Adipocyte (in vitro differentiated cells): ENCODE measurements around the gene ITPR2.

Experiments
- DNase-seq: peaks from one replicate; pipeline ENCODE4 v3.0.0-alpha.2; 2015; ENCODE audit warnings: low read depth
- H3K27me3 ChIP-seq: replicated peaks from 2 replicates; pipeline ENCODE4 v1.7.0; 2013; ENCODE audit warnings: mild to moderate bottlenecking, low read length, moderate library complexity; ENCODE audit not compliant: control insufficient read depth, insufficient read depth
- H3K36me3 ChIP-seq: 2 replicates; pipeline ENCODE4 v1.7.0; 2013; ENCODE audit warnings: low read length, mild to moderate bottlenecking, moderate library complexity; ENCODE audit not compliant: control insufficient read depth, insufficient read depth, severe bottlenecking
- H3K4me1 ChIP-seq: 2 replicates; pipeline ENCODE4 v1.7.0; 2013; ENCODE audit warnings: mild to moderate bottlenecking, low read length, moderate library complexity; ENCODE audit not compliant: control insufficient read depth, insufficient read depth
- H3K4me3 ChIP-seq: 2 replicates; pipeline ENCODE4 v1.7.0; 2013; ENCODE audit warnings: mild to moderate bottlenecking, low read length, moderate library complexity
- H3K9ac ChIP-seq: 2 replicates; pipeline ENCODE4 v1.7.0; 2013; ENCODE audit warnings: mild to moderate bottlenecking, low read length, moderate library complexity
- H3K9me3 ChIP-seq: 2 replicates; pipeline ENCODE4 v1.7.0; 2013; ENCODE audit warnings: mild to moderate bottlenecking, low read length, moderate library complexity; ENCODE audit not compliant: control insufficient read depth

ITPR2 gene

GRCh38 chr12:26725276-26725916 is 107.6 kb downstream of the ITPR2 start:
- DNase-seq, result no peak
- Histone ChIP-seq H3K27me3 (no peaks in the 10 kb centered on the region), H3K36me3 (no peaks in the 10 kb centered on the region), H3K9me3 (no peaks in the 10 kb centered on the region), H3K4me3 (no peak overlapping the region), H3K4me1 (peaks cover 30% of the 10 kb centered on the region), H3K9ac (no peak overlapping the region)

GRCh38 chr12:26724309-26724702 is 108.7 kb downstream of the ITPR2 start:
- Histone ChIP-seq H3K27me3 (no peaks in the 10 kb centered on the region), H3K4me3 (peak overlapping the region; percentile 20), H3K4me1 (peaks cover 30% of the 10 kb centered on the region), H3K9ac (no peak overlapping the region), H3K9me3 (no peaks in the 10 kb centered on the region), H3K36me3 (no peaks in the 10 kb centered on the region)
- DNase-seq, result no peak

GRCh38 chr12:26723379-26724308 is 109.3 kb downstream of the ITPR2 start:
- Histone ChIP-seq H3K9ac (no peak overlapping the region), H3K9me3 (no peaks in the 10 kb centered on the region), H3K4me3 (peak overlapping the region; percentile 32), H3K27me3 (no peaks in the 10 kb centered on the region), H3K36me3 (no peaks in the 10 kb centered on the region), H3K4me1 (peaks cover 30% of the 10 kb centered on the region)
- DNase-seq, result peak; percentile 31

- Histone ChIP-seq H3K4me1 (peaks cover 20% of the 10 kb centered on the region), H3K27me3 (no peaks in the 10 kb centered on the region), H3K9me3 (no peaks in the 10 kb centered on the region), H3K9ac (no peak overlapping the region), H3K4me3 (no peak overlapping the region), H3K36me3 (peaks cover 6% of the 10 kb centered on the region)
- no peak for DNase-seq
Observed at GRCh38 chr12:26721800-26722199, 111.2 kb downstream of the ITPR2 start.

- H3K4me3 ChIP-seq, result no peak overlapping the region
- H3K27me3 ChIP-seq, result no peaks in the 10 kb centered on the region
- peaks cover 20% of the 10 kb centered on the region for H3K4me1 ChIP-seq
- peaks cover 15% of the 10 kb centered on the region for H3K36me3 ChIP-seq
- DNase-seq, result peak; percentile 31
- H3K9ac ChIP-seq, result no peak overlapping the region
- H3K9me3 ChIP-seq, result no peaks in the 10 kb centered on the region
Observed at GRCh38 chr12:26719852-26720251, 113.1 kb downstream of the ITPR2 start.

GRCh38 chr12:26717757-26718156 is 115.2 kb downstream of the ITPR2 start:
- H3K4me1 ChIP-seq, result peaks cover 8% of the 10 kb centered on the region
- no peak overlapping the region for H3K9ac ChIP-seq
- H3K36me3 ChIP-seq, result peaks cover 27% of the 10 kb centered on the region
- H3K27me3 ChIP-seq, result no peaks in the 10 kb centered on the region
- no peak overlapping the region for H3K4me3 ChIP-seq
- DNase-seq, result no peak
- no peaks in the 10 kb centered on the region for H3K9me3 ChIP-seq

- no peak overlapping the region for H3K9ac ChIP-seq
- DNase-seq, result no peak
Observed at GRCh38 chr12:26715232-26715631, 117.8 kb downstream of the ITPR2 start.

GRCh38 chr12:26713885-26714383 is 119.1 kb downstream of the ITPR2 start:
- no peaks in the 10 kb centered on the region for H3K4me1 ChIP-seq
- H3K36me3 ChIP-seq, result peaks cover 32% of the 10 kb centered on the region
- no peaks in the 10 kb centered on the region for H3K27me3 ChIP-seq
- DNase-seq, result no peak
- no peak overlapping the region for H3K4me3 ChIP-seq
- H3K9ac ChIP-seq, result no peak overlapping the region
- H3K9me3 ChIP-seq, result no peaks in the 10 kb centered on the region

More at GRCh38 chr12:26715232-26715631, 117.8 kb downstream of the ITPR2 start:
- H3K9me3 ChIP-seq, result no peaks in the 10 kb centered on the region
- H3K36me3 ChIP-seq, result peaks cover 32% of the 10 kb centered on the region
- no peaks in the 10 kb centered on the region for H3K27me3 ChIP-seq
- no peak overlapping the region for H3K4me3 ChIP-seq
- H3K4me1 ChIP-seq, result no peaks in the 10 kb centered on the region

GRCh38 chr12:26712892-26713291 is 120.1 kb downstream of the ITPR2 start:
- Histone ChIP-seq H3K27me3 (no peaks in the 10 kb centered on the region), H3K4me1 (no peaks in the 10 kb centered on the region), H3K36me3 (peaks cover 38% of the 10 kb centered on the region), H3K9me3 (no peaks in the 10 kb centered on the region), H3K4me3 (no peak overlapping the region), H3K9ac (no peak overlapping the region)
- DNase-seq, result no peak

- no peak overlapping the region for H3K9ac ChIP-seq
- H3K4me3 ChIP-seq, result no peak overlapping the region
- no peaks in the 10 kb centered on the region for H3K27me3 ChIP-seq
- H3K36me3 ChIP-seq, result peaks cover 31% of the 10 kb centered on the region
- no peaks in the 10 kb centered on the region for H3K9me3 ChIP-seq
- DNase-seq, result peak; percentile 24
- no peaks in the 10 kb centered on the region for H3K4me1 ChIP-seq
Observed at GRCh38 chr12:26711569-26711968, 121.4 kb downstream of the ITPR2 start.

- Histone ChIP-seq H3K9ac (no peak overlapping the region), H3K36me3 (peaks cover 31% of the 10 kb centered on the region), H3K4me3 (no peak overlapping the region), H3K4me1 (no peaks in the 10 kb centered on the region), H3K9me3 (no peaks in the 10 kb centered on the region), H3K27me3 (no peaks in the 10 kb centered on the region)
- DNase-seq, result peak; percentile 65
Observed at GRCh38 chr12:26711072-26711471, 121.9 kb downstream of the ITPR2 start.
